Activated CD8-positive, alpha-beta memory T cell treated with anti-CD3 and anti-CD28 coated beads, Interleukin-2, amount 50 U/mL, for 1 hour (primary cell): Measurements from ENCODE around the gene MYEOV.

Experiments
- DNase-seq: peaks from one replicate; pipeline ENCODE4 v3.0.0-alpha.2; 2020; ENCODE audit errors: extremely low read depth

Gene MYEOV

GRCh38 chr11:69342588-69343330, 48.8 kb downstream of the MYEOV start:
- no peak for DNase-seq

GRCh38 chr11:69343401-69344321, 49.7 kb downstream of the MYEOV start:
- DNase-seq: no peak

GRCh38 chr11:69344570-69345145, 50.7 kb downstream of the MYEOV start:
- DNase-seq: no peak
